Testis (tissue), 3 donors: ENCODE measurements around the gene LNX1. TPM values are rescaled to one million over a fixed set of nuclear protein-coding genes. Genes with fewer than 3 reads are reported as not detected.

Source experiments
- DNase-seq: peaks from one replicate; pipeline ENCODE4 v3.0.0-alpha.2; 2019
- H3K27ac ChIP-seq, 2 donors: fragments of 200-600 bp; sonication (generic); one replicate each; pipeline ENCODE4 v1.5.1; 2019
- H3K27me3 ChIP-seq: fragments of 200-600 bp; sonication (generic); one replicate; pipeline ENCODE4 v1.5.1; 2019
- H3K36me3 ChIP-seq: fragments of 200-600 bp; sonication (generic); one replicate; pipeline ENCODE4 v1.5.1; 2017; ENCODE audit warnings: low read depth; ENCODE audit errors: missing control alignments
- H3K4me1 ChIP-seq: fragments of 200-600 bp; sonication (generic); one replicate; pipeline ENCODE4 v1.5.1; 2019
- H3K4me3 ChIP-seq, 2 donors: fragments of 200-600 bp; sonication (generic); one replicate each; pipeline ENCODE4 v1.5.1; 2017 to 2019
- H3K9me3 ChIP-seq: fragments of 200-600 bp; sonication (generic); one replicate; pipeline ENCODE4 v1.5.1; 2017
- POLR2A ChIP-seq: fragments of 450-650 bp; IDR thresholded peaks from one replicate; pipeline ENCODE4 v1.6.1; 2017; ENCODE audit warnings: antibody characterized with exemption, mild to moderate bottlenecking, moderate library complexity
- WGBS, 2 donors: methylation state at CpG; one replicate each; pipeline ENCODE4 v1.1.5; 2018; 5-methylcytosine and 5-hydroxymethylcytosine counted together
- intact Hi-C: fragments of 100-400 bp; cut with DNase I; formaldehyde crosslinking; loops from one replicate; pipeline ENCODE4 v1.15.1; 2023; ENCODE audit warnings: low total_unique reads
- polyA plus RNA-seq: library from polyadenylated mRNA; stranded (reverse); fragments of 350-450 nt; fragmentation: Illumina TruSeq; extraction: RNeasy Lipid Tissue Mini Kit (QIAGEN cat#74804); gene quantifications from one replicate; pipeline ENCODE4 v1.2.3, GENCODE V29; 2014; ENCODE audit warnings: low read depth, low replicate concordance; ENCODE audit not compliant: insufficient read depth
- total RNA-seq, 2 donors: library from RNA; depleted of rRNA; stranded (reverse); fragments of >200 nt; gene quantifications; one replicate each; pipeline ENCODE4 v1.2.3, GENCODE V29; 2016
- TF ChIP-seq, protein P1 (sequence below), 3 experiments: fragments of 450-650 bp in 2 of 3; fragments of 200-600 bp in 1 of 3; sonication (generic) in 1 of 3; IDR thresholded peaks; one replicate each; pipeline ENCODE4 v1.5.1; 2016 to 2019; ENCODE audit warnings: antibody characterized with exemption in 3 of 3, mild to moderate bottlenecking in 2 of 3, moderate library complexity in 1 of 3

LNX1 gene
- total and polyA plus RNA-seq, 3 donors from 2014 or later = 4.3 to 8.3 (median 5.8) TPM

DNA sequence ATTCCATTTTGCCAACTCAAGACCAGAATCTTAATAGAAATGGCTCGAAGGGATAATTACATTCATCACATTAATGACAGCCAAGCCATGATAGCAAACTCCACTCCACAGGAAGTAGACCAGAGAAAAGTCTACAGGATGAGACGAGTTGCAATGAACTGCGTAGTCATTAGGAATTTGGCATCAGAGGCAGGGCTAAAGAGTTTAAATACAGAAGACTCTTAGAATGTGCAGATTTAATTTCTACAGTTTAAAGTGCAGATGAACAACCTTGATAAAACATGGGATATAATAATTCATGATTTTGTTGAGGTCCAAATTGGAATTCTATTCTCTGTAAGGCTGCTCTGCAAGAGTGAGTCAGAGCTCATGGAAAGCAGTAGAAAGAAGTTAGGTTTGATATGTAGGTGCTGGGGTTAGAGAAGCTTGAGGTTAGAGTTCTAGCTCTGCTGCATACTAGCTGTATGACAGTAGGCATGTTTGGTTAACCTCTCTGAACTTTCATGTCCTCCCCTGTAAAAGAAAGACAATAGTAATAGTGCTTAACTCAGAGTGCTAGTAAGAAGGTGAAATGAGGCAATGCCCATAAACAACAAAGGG is 32.2 kb downstream of the LNX1 start:
- H3K27me3 ChIP-seq = no peaks in the 10 kb centered on the region
- WGBS, 2 donors = 72 to 83% methylated on average over 3 of the region's 3 CpGs
- H3K27ac ChIP-seq = no peak overlapping the region
- intact Hi-C loops = no loop called here
- no peaks in the 10 kb centered on the region for H3K9me3 ChIP-seq
- no peak for DNase-seq
- no peak overlapping the region for H3K4me3 ChIP-seq
- no peaks in the 10 kb centered on the region for H3K4me1 ChIP-seq
- H3K36me3 ChIP-seq = no peaks in the 10 kb centered on the region
- TF ChIP-seq, protein P1, sequence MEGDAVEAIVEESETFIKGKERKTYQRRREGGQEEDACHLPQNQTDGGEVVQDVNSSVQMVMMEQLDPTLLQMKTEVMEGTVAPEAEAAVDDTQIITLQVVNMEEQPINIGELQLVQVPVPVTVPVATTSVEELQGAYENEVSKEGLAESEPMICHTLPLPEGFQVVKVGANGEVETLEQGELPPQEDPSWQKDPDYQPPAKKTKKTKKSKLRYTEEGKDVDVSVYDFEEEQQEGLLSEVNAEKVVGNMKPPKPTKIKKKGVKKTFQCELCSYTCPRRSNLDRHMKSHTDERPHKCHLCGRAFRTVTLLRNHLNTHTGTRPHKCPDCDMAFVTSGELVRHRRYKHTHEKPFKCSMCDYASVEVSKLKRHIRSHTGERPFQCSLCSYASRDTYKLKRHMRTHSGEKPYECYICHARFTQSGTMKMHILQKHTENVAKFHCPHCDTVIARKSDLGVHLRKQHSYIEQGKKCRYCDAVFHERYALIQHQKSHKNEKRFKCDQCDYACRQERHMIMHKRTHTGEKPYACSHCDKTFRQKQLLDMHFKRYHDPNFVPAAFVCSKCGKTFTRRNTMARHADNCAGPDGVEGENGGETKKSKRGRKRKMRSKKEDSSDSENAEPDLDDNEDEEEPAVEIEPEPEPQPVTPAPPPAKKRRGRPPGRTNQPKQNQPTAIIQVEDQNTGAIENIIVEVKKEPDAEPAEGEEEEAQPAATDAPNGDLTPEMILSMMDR (IDR thresholded peaks at IDR 0.05) = no peak
- TF ChIP-seq POLR2A = no peak

DNA sequence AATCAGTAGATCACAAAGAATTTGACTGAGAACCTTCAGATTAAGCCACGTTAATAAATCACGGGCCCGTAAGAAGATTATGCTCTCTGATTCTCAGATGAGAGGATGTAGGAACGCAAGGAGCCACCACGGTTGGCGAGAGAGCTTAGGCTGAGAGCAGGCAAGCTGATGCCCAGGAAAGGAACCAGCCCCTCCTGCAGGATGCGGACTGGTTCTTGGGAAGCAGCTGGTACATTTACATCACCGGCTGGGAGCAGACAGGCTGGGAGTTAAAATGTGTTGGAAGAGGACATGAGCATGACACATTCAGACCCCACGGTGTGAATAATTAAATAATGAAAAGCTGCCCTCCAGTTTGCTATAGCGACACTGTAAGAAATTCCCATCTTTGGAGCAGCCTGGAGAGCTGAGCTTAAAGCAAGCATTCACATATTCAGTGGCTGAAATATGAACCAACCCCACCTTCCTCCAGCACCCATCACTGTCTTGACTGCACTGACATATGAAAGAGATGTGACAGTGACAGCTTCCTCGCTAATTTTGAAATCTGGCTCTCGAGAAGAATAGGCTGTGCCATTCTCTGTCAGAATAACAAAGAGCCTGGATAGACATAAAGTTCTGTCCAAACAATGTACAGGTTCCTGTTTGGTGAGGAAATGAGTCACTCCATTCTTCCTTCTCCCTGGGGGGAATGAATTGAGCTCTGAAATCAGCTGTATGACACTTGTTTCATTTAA is 33.1 kb downstream of the LNX1 start:
- no peak overlapping the region for H3K4me3 ChIP-seq
- DNase-seq = no peak
- no peaks in the 10 kb centered on the region for H3K9me3 ChIP-seq
- H3K27ac ChIP-seq = no peak overlapping the region
- WGBS, 2 donors = 87 to 88% methylated on average over 12 of the region's 12 CpGs
- H3K27me3 ChIP-seq = no peaks in the 10 kb centered on the region
- no peak for TF ChIP-seq POLR2A
- TF ChIP-seq, protein P1 (IDR thresholded peaks at IDR 0.05) = no peak
- H3K36me3 ChIP-seq = no peaks in the 10 kb centered on the region
- no peaks in the 10 kb centered on the region for H3K4me1 ChIP-seq
- intact Hi-C loops = no loop called here

DNA sequence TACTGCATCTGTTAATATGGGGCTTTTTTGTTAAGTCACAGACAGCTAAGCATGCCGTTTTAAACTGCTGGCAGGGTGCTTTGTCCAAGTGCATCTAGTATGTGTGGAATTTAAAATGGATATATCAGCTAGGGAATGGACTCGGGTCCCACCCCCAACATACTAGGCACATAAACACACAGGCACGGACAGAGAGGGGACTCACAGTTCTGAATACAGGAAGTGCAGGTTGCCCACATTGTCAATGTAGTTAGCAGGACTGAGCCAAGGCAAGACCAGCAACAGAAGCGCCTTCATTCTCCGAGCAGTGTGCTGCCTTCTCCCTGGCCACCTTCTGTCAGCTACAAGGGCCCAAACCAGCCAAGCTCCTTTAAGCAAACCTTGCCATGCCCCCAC is 33.6 kb downstream of the LNX1 start:
- TF ChIP-seq POLR2A = no peak
- intact Hi-C loops = no loop called here
- H3K4me1 ChIP-seq = no peaks in the 10 kb centered on the region
- H3K36me3 ChIP-seq = no peaks in the 10 kb centered on the region
- 71 to 72% methylated on average over 5 of the region's 5 CpGs for WGBS, 2 donors
- H3K27me3 ChIP-seq = no peaks in the 10 kb centered on the region
- no peak for DNase-seq
- H3K27ac ChIP-seq = no peak overlapping the region
- H3K4me3 ChIP-seq = no peak overlapping the region
- no peaks in the 10 kb centered on the region for H3K9me3 ChIP-seq

DNA sequence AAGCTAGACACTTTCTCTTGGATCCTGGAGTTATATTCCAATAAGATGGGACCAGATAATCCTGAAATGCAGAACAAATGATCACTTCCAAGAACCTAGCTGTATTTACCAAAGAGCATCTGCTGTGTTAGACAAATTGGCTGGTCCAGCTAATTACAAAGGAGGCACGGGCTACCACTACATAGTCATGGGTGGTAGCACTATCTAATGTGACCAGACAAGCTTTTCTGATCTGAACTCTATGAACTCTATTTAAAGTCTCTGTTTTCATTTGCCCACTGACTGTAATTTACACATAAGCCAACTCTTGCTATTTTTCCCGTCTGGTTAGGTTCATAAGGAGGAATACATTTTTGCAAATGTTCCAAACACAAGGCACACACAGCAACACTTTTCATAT is 34.6 kb downstream of the LNX1 start:
- WGBS, 2 donors = 75 to 87% methylated on average over 2 of the region's 2 CpGs
- intact Hi-C loops = no loop called here
- no peaks in the 10 kb centered on the region for H3K36me3 ChIP-seq

DNA sequence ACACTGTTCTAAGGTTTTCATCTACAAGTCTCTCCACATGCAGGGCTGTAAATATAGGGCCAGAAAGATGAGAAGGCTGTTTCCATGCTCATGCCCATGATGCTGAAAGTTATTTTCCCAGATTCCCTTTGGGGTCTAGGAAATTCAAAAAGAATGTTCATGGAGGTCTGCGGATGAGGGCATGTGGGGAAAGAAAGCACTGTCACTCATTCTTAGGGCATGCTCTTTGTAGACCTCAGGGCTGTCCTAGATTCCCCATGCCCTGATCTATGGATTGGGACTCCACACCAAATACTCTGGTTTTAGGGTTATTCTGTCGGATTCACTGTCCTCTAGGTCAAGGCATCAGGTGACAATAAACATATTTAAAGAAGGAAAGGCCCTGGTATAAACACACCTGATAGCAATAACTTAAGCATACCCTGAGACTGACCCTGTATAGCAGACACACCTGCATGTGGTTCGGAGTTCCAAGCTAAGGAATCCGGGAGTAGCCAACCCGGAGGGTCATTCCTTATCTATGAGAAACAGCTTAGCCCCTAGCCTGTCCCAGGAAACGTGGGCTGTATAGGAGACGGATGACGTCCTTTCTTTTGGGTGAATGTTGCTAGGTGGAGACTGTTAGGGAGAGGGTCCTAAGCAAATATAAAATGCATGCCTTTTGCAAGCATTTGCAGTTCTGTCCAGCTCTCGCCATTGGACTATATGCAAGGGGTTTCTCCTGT is 37.6 kb downstream of the LNX1 start:
- no peaks in the 10 kb centered on the region for H3K36me3 ChIP-seq
- intact Hi-C loops = no loop called here
- 93 to 94% methylated on average over 9 of the region's 9 CpGs for WGBS, 2 donors
- no peak overlapping the region for H3K27ac ChIP-seq
- no peaks in the 10 kb centered on the region for H3K9me3 ChIP-seq
- H3K27me3 ChIP-seq = no peaks in the 10 kb centered on the region
- no peak overlapping the region for H3K4me3 ChIP-seq
- DNase-seq = no peak
- H3K4me1 ChIP-seq = no peaks in the 10 kb centered on the region
- no peak for TF ChIP-seq POLR2A
- TF ChIP-seq, protein P1 (IDR thresholded peaks at IDR 0.05) = no peak

More for the DNA sequence above, 34.6 kb downstream of the LNX1 start:
- Histone ChIP-seq H3K27ac (no peak overlapping the region), H3K4me1 (no peaks in the 10 kb centered on the region), H3K27me3 (no peaks in the 10 kb centered on the region), H3K9me3 (no peaks in the 10 kb centered on the region), H3K4me3 (no peak overlapping the region)
- TF ChIP-seq, protein P1 (IDR thresholded peaks at IDR 0.05) = no peak
- no peak for TF ChIP-seq POLR2A
- DNase-seq = no peak
